ENCODE data around the gene ORAI1.

DNA sequence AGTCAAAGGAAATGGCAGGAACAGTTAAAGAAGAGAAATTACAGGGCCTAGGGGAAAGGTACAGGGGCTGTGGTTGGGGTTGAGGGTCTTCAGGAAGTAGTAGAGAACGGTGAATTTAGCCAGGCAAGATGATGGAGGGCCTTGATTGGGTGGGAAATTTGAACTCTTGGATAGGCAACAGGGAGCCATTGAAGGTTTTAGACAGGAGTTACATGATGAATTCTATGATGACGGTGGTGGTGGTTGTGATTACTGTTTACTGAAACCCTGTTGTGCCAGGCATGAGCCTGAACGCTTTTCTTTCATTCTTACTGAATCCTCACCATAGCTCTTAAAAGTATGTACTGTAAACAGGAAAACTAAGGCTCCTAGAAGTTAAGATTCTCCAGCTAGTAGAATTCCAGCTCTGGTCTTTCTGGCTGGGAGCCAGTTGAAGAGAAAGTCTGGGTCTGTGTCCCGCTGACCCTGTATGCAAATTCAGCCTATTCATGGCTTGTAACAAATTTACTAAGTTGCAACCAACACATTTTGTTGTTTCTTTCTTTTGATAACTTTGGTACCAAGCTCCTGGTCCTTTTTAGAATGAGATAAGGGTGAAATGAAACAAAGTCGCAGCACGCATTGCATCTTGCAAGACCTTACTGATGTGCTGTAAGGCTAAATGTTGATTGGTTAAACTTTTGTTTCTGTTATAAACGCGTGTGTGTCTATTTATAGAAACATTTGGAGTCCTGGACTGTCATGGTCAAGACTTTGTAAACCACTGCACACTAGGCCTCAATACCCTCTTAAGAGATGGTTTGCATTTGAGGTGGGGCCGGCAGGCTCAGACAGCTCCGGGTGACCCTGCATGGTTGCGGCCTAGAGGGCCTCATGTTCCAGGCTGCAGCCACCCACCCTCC is 6.0 kb downstream of the ORAI1 start:
- TF ChIP-seq, protein P1, sequence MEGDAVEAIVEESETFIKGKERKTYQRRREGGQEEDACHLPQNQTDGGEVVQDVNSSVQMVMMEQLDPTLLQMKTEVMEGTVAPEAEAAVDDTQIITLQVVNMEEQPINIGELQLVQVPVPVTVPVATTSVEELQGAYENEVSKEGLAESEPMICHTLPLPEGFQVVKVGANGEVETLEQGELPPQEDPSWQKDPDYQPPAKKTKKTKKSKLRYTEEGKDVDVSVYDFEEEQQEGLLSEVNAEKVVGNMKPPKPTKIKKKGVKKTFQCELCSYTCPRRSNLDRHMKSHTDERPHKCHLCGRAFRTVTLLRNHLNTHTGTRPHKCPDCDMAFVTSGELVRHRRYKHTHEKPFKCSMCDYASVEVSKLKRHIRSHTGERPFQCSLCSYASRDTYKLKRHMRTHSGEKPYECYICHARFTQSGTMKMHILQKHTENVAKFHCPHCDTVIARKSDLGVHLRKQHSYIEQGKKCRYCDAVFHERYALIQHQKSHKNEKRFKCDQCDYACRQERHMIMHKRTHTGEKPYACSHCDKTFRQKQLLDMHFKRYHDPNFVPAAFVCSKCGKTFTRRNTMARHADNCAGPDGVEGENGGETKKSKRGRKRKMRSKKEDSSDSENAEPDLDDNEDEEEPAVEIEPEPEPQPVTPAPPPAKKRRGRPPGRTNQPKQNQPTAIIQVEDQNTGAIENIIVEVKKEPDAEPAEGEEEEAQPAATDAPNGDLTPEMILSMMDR (IDR thresholded peaks at IDR 0.05): no peak
- TF ChIP-seq POLR2A (IDR thresholded peaks at IDR 0.05): no peak

Measured in testis (tissue), 2 donors.